ENCODE data around the gene MAP3K9.

GRCh38 chr14:70771781-70772212, 37.5 kb downstream of the MAP3K9 start:
- TF ChIP-seq ZFP3 (CRISPR knock-in tag; IDR thresholded peaks at IDR 0.05) (no peak), CSRNP3 (CRISPR knock-in tag; IDR thresholded peaks at IDR 0.05) (no peak)
